H54 (cell line): ENCODE results near the gene DHX35.

ENCODE experiments used
- DNase-seq: peaks from one replicate; pipeline ENCODE4 v3.0.0; 2011; ENCODE audit warnings: low spot score, mixed read lengths; ENCODE audit not compliant: insufficient read length
- FAIRE-seq: peaks from 3 replicates; lab custom pipeline; 2011; peaks lifted over from hg19 to GRCh38; lab: Jason Lieb, UNC
- POLR2A ChIP-seq: IDR thresholded peaks from 2 replicates; pipeline ENCODE4 v1.6.1; 2011; ENCODE audit warnings: low read depth, mild to moderate bottlenecking, low read length

DHX35 gene

DNA sequence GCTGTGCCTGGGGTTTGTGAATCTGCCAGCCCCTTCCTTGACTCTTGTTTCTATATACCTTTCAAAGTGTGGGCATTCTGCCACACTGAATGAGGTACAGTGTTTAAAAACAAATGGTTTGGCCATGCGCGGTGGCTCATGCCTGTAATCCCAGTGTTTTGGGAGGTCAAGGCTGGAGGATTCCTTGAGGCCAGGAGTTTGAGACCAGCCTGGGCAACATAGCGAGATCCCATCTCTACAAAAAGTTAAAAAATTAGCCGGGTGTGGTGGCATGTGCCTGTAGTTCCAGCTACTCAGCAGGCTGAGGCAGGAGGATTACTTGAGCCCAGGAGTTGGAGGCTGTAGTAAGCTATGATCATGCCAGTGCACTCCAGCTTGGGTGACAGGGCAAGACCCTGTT, 30.2 kb upstream of the DHX35 start:
- DNase-seq, result no peak
- FAIRE-seq, result no peak
- no peak for TF ChIP-seq POLR2A

DNA sequence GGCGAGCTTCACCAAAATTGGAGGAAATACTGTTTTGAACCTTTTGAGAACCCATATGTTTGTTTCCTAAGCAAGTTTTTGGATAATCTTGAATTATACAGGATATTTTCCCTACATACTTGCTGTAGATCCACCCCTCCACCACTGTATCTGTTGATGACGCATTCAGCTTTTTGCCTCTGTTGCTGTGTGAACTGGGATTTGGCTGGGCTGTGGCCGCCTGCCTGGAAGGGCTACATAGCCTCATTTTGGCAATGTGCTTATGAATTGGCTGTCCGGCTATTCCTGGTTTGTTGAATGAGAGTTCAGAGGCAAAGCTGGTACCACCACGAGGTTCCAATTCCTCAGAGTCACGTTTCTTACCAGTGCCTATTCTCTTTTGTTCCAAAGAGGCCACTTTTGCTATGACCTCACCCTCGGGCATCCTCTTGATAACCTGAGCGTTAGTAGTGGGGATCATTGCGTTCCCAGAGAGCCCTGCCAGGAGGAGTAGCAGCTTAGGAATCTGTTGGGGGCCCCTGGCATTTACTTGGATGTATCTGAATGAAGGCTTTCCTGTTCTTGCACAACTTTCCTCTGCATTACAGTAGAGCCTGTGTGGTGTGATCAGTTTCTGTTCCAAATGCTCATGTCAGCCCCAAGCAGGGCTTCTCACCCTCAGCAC, 29.6 kb upstream of the DHX35 start:
- TF ChIP-seq POLR2A, result no peak
- FAIRE-seq, result no peak
- DNase-seq, result no peak

GRCh38 chr20:38934530-38934929, 27.6 kb upstream of the DHX35 start:
- DNase-seq (no peak), FAIRE-seq (no peak)
- no peak for TF ChIP-seq POLR2A

DNA sequence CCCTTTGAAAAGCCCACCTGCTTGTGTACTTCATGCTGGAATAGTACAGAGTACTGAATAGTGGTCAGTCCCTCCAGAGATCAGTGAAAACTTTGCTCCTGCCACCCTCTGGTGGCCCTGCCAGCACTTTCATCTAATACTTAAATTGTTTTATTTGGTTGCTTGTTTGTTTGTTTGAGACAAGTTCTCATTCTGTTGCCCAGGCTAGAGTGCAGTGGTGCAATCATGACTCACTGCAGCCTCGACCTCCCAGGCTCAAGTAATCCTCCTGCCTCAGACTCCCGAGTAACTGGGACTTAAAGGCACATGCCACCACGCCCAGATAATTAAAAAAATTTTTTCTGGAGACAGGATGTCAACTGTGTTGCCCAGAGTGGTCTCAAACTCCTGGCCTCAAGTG, 26.9 kb upstream of the DHX35 start:
- TF ChIP-seq POLR2A, result no peak
- DNase-seq (no peak), FAIRE-seq (no peak)

GRCh38 chr20:38935967-38936407, 26.2 kb upstream of the DHX35 start:
- TF ChIP-seq POLR2A, result no peak
- DNase-seq (no peak), FAIRE-seq (no peak)

DNA sequence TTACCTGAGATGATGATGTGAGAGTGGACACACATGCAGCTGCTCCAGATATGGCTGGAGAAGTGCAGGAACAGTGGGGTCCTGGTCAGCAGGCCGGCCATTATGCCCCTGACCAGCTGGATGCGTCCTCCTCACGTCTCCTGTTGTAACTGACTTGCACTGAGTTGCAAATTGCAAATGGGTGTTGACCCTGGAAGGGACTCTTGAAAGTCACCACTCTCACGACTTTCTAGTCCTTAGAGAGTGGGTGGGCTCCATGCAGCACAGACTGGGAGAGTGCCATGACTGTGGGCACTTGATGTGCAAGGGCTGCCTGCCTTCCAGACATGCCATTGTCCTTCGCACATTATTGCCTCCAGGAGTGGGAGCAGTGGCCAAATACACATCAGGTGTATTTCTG, 25.1 kb upstream of the DHX35 start:
- FAIRE-seq (no peak), DNase-seq (no peak)
- TF ChIP-seq POLR2A, result no peak

GRCh38 chr20:38937978-38938473, 24.1 kb upstream of the DHX35 start:
- FAIRE-seq (no peak), DNase-seq (no peak)
- TF ChIP-seq POLR2A, result no peak

- FAIRE-seq (no peak), DNase-seq (no peak)
- TF ChIP-seq POLR2A, result no peak
These were observed 22.5 kb upstream of the DHX35 start for GRCh38 chr20:38939686-38940085.

DNA sequence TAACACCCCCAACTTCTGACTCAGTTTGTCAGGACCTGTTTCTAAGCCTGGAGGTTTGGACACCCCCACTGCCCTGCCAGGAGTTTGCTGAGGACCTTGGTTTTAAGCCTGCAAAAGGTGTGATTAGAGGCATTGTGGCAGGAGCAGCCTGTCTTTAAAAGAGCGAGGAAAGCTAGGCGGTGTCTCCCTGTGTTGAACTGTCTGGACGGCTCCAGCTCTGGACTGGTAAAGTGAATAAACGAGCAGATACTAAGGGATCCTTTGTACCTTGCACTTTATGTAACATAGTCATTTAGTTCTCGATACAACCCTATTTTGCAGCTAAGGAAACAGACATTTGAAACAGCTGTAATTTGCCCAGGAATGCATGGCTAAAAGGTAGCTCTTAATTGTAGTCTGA, 21.5 kb upstream of the DHX35 start:
- DNase-seq (no peak), FAIRE-seq (no peak)
- TF ChIP-seq POLR2A, result no peak

- no peak for TF ChIP-seq POLR2A
- FAIRE-seq (no peak), DNase-seq (no peak)
These were observed 20.3 kb upstream of the DHX35 start for GRCh38 chr20:38941726-38942389.

GRCh38 chr20:38945012-38945411, 17.1 kb upstream of the DHX35 start:
- no peak for FAIRE-seq

GRCh38 chr20:38946836-38947235, 15.3 kb upstream of the DHX35 start:
- no peak for FAIRE-seq
- DNase-seq, result no peak
- TF ChIP-seq POLR2A, result no peak

More at GRCh38 chr20:38945012-38945411, 17.1 kb upstream of the DHX35 start:
- DNase-seq, result no peak
- no peak for TF ChIP-seq POLR2A

GRCh38 chr20:38947931-38948362, 14.2 kb upstream of the DHX35 start:
- no peak for FAIRE-seq
- TF ChIP-seq POLR2A, result no peak
- no peak for DNase-seq

GRCh38 chr20:38950254-38950653, 11.9 kb upstream of the DHX35 start:
- no peak for TF ChIP-seq POLR2A
- FAIRE-seq (no peak), DNase-seq (no peak)

DNA sequence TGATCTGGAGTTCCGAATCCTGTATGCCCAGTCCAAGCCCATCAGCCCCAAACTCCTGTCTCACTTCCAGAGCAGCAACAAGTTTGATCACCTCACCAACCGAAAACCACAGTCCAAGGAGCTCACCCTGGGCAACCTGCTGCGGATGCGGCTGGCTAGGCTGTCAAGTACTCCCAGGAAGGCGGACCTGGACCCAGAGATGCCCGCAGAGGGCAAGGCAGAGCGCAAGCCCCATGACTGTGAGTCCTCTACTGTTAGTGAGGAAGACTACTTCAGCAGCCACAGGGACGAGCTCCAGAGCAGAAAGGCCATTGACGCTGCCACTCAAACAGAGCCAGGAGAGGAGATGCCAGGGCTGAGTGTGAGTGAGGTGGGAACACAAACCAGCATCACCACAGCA, 10.5 kb upstream of the DHX35 start:
- TF ChIP-seq POLR2A, result no peak
- FAIRE-seq, result no peak

More for the DNA sequence above, 10.5 kb upstream of the DHX35 start:
- DNase-seq, result no peak
